Hematopoietic multipotent progenitor cell treated with erythropoietin and hydrocortisone succinate and interleukin-3 and kit ligand, for 6 days (in vitro differentiated cells): Measurements from ENCODE around the gene OR6J1.
"Not testable (repeated sequence)": the region's sequence is repeated elsewhere in the genome, so short reads cannot be mapped to it uniquely, and the experiment has no call there.

Experiments used
- DNase-seq: peaks from one replicate; pipeline ENCODE4 v3.0.0-alpha.2; 2015

OR6J1 gene

GRCh38 chr14:22650046-22650739, 6.0 kb upstream of the OR6J1 start:
- DNase-seq: no peak

DNA sequence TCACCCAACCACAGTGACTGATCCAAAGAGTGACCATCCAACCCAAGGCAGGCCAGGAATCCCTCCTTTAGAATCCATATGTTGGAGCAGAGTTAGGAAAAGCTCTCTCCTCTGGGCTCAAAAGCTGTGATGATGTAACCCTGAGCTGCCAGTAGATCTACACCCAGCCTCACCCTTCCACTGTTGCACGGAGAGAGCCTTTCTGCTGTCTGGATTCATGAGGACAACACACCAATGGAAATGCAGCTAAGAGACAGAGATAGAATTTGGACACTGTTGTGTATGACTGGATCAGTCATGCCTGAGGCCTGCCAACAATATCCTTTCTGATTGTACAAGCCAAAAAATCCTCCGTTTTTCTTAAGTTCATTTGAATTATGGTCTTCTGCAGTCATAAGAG, 4.4 kb upstream of the OR6J1 start:
- no peak for DNase-seq

- no peak for DNase-seq
Observed at GRCh38 chr14:22646570-22647254, 2.6 kb upstream of the OR6J1 start.

DNA sequence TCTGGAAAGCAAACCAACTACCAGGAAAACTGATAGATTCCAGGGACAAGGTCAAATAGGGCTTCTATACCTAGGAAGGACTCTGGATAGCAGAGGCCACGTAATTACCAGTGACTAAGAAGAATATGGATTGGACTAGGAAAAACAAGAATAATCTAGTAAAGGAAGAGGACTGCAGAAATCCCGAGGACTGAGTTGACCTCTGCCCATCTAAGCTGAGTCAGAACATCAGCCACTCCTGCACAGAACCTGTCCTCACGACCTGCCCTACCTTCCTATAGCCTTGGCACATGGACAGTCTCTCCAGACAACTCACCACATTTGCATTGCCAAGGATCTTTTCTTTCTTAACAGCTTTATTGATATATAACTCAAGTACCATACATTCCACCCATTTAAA, 2.3 kb downstream of the OR6J1 start:
- no peak for DNase-seq

- DNase-seq: no peak
Observed at GRCh38 chr14:22640192-22640591, 4.0 kb downstream of the OR6J1 start.

- DNase-seq: not testable (repeated sequence)
Observed at GRCh38 chr14:22635980-22636379, 8.2 kb downstream of the OR6J1 start.

- no peak for DNase-seq
Observed at GRCh38 chr14:22634233-22634900, 9.8 kb downstream of the OR6J1 start.

DNA sequence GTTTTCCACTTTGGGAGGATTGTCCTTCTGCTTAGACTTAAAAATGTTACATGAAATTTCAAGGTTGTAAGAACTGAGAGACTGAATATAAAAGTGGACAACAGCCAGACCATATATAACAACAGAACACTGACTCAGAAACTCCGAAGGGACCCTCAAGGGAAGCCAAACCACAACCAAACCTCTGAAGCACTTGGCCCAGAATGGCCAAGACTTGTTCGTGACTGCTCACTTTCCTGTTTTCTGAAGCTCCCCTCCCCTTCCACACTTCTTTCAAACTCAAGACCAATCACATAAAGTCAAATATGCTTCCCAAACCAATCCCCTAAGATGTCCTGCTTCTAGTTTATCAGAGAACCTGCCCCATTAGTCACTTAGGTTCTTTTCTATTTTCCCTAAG, 13.7 kb downstream of the OR6J1 start:
- no peak for DNase-seq

GRCh38 chr14:22630066-22630465, 14.1 kb downstream of the OR6J1 start:
- no peak for DNase-seq

GRCh38 chr14:22629361-22629760, 14.8 kb downstream of the OR6J1 start:
- DNase-seq: no peak

DNA sequence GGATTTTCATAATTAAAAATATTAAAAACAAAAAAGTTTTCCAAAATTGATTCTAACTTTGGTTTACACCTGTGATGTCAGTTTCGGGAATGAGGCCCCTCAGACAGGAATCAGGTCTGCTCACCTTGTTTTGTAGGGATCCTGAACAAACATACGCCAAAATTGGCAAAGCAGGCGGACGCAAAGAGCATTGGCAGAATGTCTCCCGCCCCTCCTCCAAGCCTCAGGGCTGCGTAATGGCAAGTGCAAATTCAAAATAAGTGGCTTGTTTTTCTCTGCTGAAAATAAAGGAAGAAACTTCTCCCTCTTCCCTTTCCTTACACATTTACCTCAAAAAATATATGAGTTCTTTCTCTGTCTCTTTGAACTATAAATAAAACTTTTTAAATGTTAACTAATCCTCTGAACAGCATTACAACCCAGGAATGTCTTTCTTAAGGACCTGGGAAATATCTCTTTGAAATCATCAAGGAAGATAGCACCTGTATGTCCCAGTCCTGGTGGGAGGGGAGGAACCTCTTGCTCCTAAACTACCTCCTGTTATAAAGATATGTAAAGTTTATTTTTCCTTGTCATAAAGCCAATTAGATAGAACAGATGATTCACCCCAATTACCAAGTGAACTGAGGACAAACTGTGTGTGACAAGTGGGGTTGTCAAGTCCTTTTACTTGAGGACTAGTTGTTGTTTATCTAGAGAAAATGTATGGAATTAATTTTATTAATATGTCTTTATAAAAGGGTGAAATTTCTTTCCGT, 16.5 kb downstream of the OR6J1 start:
- no peak for DNase-seq

GRCh38 chr14:22626590-22626989, 17.6 kb downstream of the OR6J1 start:
- DNase-seq: peak; percentile 38

DNA sequence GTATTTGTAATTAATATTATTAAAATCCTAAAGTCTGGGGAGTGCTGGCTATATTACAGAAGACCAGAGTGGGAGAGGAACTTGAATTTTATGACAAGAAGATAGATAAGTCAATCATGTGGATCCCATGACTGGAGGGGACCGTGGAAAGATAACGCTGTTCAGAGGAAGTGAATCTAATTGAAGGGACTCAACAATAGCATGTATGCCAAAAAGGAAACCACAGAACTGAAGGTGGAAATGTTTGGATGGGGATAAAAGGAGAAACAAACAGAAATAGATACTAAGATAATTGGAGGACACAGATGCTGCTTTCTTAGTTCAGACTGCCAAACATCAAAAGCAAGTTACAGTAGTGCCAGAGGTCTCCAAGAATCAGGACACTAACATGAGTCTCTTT, 21.1 kb downstream of the OR6J1 start:
- DNase-seq: peak; percentile 65

- DNase-seq: no peak
Observed at GRCh38 chr14:22622255-22622654, 21.9 kb downstream of the OR6J1 start.

DNA sequence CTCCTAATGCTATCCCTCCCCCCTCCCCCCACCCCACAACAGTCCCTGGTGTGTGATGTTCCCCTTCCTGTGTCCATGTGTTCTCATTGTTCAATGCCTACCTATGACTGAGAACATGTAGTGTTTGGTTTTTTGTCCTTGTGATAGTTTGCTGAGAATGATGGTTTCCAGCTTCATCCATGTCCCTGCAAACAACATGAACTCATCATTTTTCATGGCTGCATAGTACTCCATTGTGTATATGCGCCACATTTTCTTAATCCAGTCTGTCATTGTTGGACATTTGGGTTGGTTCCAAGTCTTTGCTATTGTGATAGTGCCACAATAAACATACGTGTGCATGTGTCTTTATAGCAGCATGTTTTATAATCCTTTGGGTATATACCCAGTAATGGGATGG, 28.4 kb downstream of the OR6J1 start:
- not testable (repeated sequence) for DNase-seq

GRCh38 chr14:22614240-22614799, 29.8 kb downstream of the OR6J1 start:
- DNase-seq: no peak

GRCh38 chr14:22613736-22614239, 30.4 kb downstream of the OR6J1 start:
- DNase-seq: no peak

GRCh38 chr14:22613106-22613695, 31.0 kb downstream of the OR6J1 start:
- DNase-seq: no peak

DNA sequence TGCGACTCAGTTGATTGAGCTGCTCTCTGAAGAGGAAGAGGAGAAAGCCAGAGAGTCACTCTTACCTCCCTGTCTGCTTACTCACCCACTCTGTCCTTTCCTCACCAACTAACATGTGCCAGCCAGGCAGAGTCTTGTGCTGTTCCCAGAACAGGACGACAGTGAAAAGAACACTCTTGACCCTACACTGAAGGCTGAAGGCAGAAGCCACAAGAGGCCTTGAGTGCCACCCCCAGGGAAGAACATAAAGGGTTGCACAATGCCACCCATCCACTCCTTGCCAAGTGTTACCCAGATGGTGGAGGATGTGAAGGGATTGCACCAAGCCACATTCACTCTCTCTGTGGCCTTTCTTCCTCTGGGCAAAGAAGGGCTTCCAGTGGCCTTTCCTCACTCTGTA, 33.2 kb downstream of the OR6J1 start:
- DNase-seq: no peak

- DNase-seq: no peak
Observed at GRCh38 chr14:22607291-22607690, 36.9 kb downstream of the OR6J1 start.

- DNase-seq: no peak
Observed at GRCh38 chr14:22606380-22606779, 37.8 kb downstream of the OR6J1 start.

- DNase-seq: no peak
Observed at GRCh38 chr14:22602862-22603261, 41.3 kb downstream of the OR6J1 start.
